A549 (cell line): ENCODE results near the gene ARPC1B. TPM values are rescaled to one million over a fixed set of nuclear protein-coding genes. Genes with fewer than 3 reads are reported as not detected.

ENCODE experiments used
- ATAC-seq, 2 experiments: fragments of 200-7000 bp in 1 of 2; fragments of >200 bp in 1 of 2; cut with Nextera tagmentation in 1 of 2; cut with Tn5 transposase in 1 of 2; 3 replicates each; pipeline versions ENCODE4 v1.8.0 to v1.9.1; 2018 to 2020; ENCODE audit warnings: mild to moderate bottlenecking in 1 of 2, moderate library complexity in 1 of 2
- CTCF ChIA-PET: fragments of 300-600 bp; sonication (Branson Sonifier 250); formaldehyde crosslinking; extraction: SDS; loops from one replicate; lab custom pipeline; 2021; ENCODE audit warnings: antibody characterized with exemption, inconsistent platforms; lab: Yijun Ruan, JAX
- POLR2A ChIA-PET: fragments of 350-600 bp; formaldehyde crosslinking; extraction: SDS; loops from one replicate; lab custom pipeline; 2021; ENCODE audit warnings: antibody characterized with exemption, inconsistent platforms; lab: Yijun Ruan, JAX
- DNase-seq, 2 experiments: peaks; one replicate each; pipeline versions ENCODE4 v3.0.0 to v3.0.0-alpha.2; 2011 to 2016; ENCODE audit warnings: low read depth in 1 of 2, low spot score in 1 of 2
- FAIRE-seq: peaks from 2 replicates; lab custom pipeline; 2011; peaks lifted over from hg19 to GRCh38; lab: Jason Lieb, UNC
- H3K27ac ChIP-seq, 2 experiments: fragments of >200 bp; sonication (Bioruptor Twin); formaldehyde crosslinking; 3 replicates each; pipeline ENCODE4 v1.5.1; 2016 to 2017
- H3K4me1 ChIP-seq: fragments of >200 bp; sonication (Bioruptor Twin); formaldehyde crosslinking; 3 replicates; pipeline ENCODE4 v1.6.1; 2016
- H3K4me2 ChIP-seq: fragments of >200 bp; sonication (Bioruptor Twin); formaldehyde crosslinking; 3 replicates; pipeline ENCODE4 v1.6.1; 2016
- H3K4me3 ChIP-seq: fragments of >200 bp; sonication (Bioruptor Twin); formaldehyde crosslinking; 3 replicates; pipeline ENCODE4 v1.5.1; 2016
- H3K9me3 ChIP-seq: fragments of >200 bp; sonication (Bioruptor Twin); formaldehyde crosslinking; 3 replicates; pipeline ENCODE4 v1.6.1; 2016
- BCL3 ChIP-seq: fragments of >200 bp; sonication (Bioruptor Twin); formaldehyde crosslinking; IDR thresholded peaks from 3 replicates; pipeline ENCODE4 v1.6.1; 2016
- BHLHE40 ChIP-seq: IDR thresholded peaks from 2 replicates; pipeline ENCODE4 v1.6.1; 2012; ENCODE audit warnings: low read depth, low read length, inconsistent platforms
- CHD4 ChIP-seq: fragments of 200-600 bp; sonication (generic); IDR thresholded peaks from 2 replicates; pipeline ENCODE4 v1.6.1; 2016; ENCODE audit warnings: antibody characterized with exemption, mild to moderate bottlenecking, borderline replicate concordance
- E2F6 ChIP-seq: IDR thresholded peaks from 2 replicates; pipeline ENCODE4 v1.6.1; 2012; ENCODE audit warnings: low read depth, borderline replicate concordance
- ESRRA ChIP-seq: fragments of 150-350 bp; IDR thresholded peaks from 2 replicates; pipeline ENCODE4 v1.6.1; 2014; ENCODE audit warnings: mild to moderate bottlenecking, low read length, borderline replicate concordance
- FOSL2 ChIP-seq, 2 experiments: fragments of 450-650 bp in 1 of 2; fragments of >200 bp in 1 of 2; sonication (Bioruptor Twin) in 1 of 2; formaldehyde crosslinking; IDR thresholded peaks; 2 replicates each; pipeline versions ENCODE4 v1.5.0 to v1.6.1; 2016 to 2020; ENCODE audit warnings: mild to moderate bottlenecking in 1 of 2, moderate library complexity in 1 of 2
- GATA3 ChIP-seq: IDR thresholded peaks from 2 replicates; pipeline ENCODE4 v1.6.1; 2012; ENCODE audit warnings: borderline replicate concordance
- HDAC2 ChIP-seq: fragments of 200-600 bp; sonication (generic); IDR thresholded peaks from 2 replicates; pipeline ENCODE4 v1.6.1; 2016
- HEYL ChIP-seq: fragments of 250-450 bp; sonication (Bioruptor Pico); IDR thresholded peaks from 2 replicates; pipeline ENCODE4 v1.8.0; 2021; ENCODE audit warnings: mild to moderate bottlenecking, moderate library complexity
- HOXB13 ChIP-seq: fragments of 250-450 bp; sonication (Bioruptor Pico); IDR thresholded peaks from 2 replicates; pipeline ENCODE4 v1.5.0; 2020; ENCODE audit warnings: low read depth, mild to moderate bottlenecking, moderate library complexity
- HOXB5 ChIP-seq: fragments of 250-450 bp; sonication (Bioruptor Pico); IDR thresholded peaks from 2 replicates; pipeline ENCODE4 v1.5.0; 2020; ENCODE audit warnings: mild to moderate bottlenecking, moderate library complexity
- JUN ChIP-seq, 2 experiments: fragments of >200 bp; sonication (Bioruptor Twin); formaldehyde crosslinking; IDR thresholded peaks; 2 replicates in 1 of 2; 3 replicates in 1 of 2; pipeline ENCODE4 v1.6.1; 2016 to 2017
- MYC ChIP-seq: IDR thresholded peaks from 2 replicates; pipeline ENCODE4 v1.6.1; 2012; ENCODE audit warnings: mild to moderate bottlenecking, inconsistent platforms, low read length, improper control_type of control experiment, borderline replicate concordance
- NFE2L2 ChIP-seq: fragments of 150-350 bp; conservative IDR thresholded peaks from 2 replicates; pipeline ENCODE4 v1.6.1; 2014; ENCODE audit warnings: low read length
- POLR2AphosphoS2 ChIP-seq: conservative IDR thresholded peaks from 2 replicates; pipeline ENCODE4 v1.6.1; 2012; ENCODE audit warnings: low read length, improper control_type of control experiment, inconsistent platforms
- RFX5 ChIP-seq: fragments of 450-650 bp; IDR thresholded peaks from 2 replicates; pipeline ENCODE4 v1.7.1; 2014; ENCODE audit warnings: antibody characterized with exemption, mild to moderate bottlenecking, moderate library complexity
- SMC3 ChIP-seq: fragments of >200 bp; sonication (Bioruptor Twin); formaldehyde crosslinking; IDR thresholded peaks from 3 replicates; pipeline ENCODE4 v1.6.1; 2018; ENCODE audit warnings: inconsistent platforms
- SREBF2 ChIP-seq: fragments of 450-650 bp; IDR thresholded peaks from 2 replicates; pipeline ENCODE4 v1.6.1; 2014; ENCODE audit warnings: mild to moderate bottlenecking, moderate library complexity
- TFCP2L1 ChIP-seq: fragments of 250-450 bp; sonication (Bioruptor Pico); IDR thresholded peaks from 2 replicates; pipeline ENCODE4 v1.5.0; 2021; ENCODE audit warnings: mild to moderate bottlenecking
- TP53 ChIP-seq: fragments of 250-450 bp; sonication (Bioruptor Pico); IDR thresholded peaks from 2 replicates; pipeline ENCODE4 v1.5.0; 2021; ENCODE audit warnings: mild to moderate bottlenecking, moderate library complexity
- ZC3H11A ChIP-seq: fragments of 450-650 bp; IDR thresholded peaks from 2 replicates; pipeline ENCODE4 v1.6.1; 2014; ENCODE audit warnings: antibody characterized with exemption, mild to moderate bottlenecking
- ZSCAN20 ChIP-seq: fragments of 250-450 bp; sonication (Bioruptor Pico); IDR thresholded peaks from 2 replicates; pipeline ENCODE4 v1.8.0; 2022; ENCODE audit warnings: mild to moderate bottlenecking, moderate library complexity
- WGBS: methylation state at CpG from one replicate; pipeline ENCODE4 v1.1.6; 2017; ENCODE audit errors: missing lambda C conversion rate; 5-methylcytosine and 5-hydroxymethylcytosine counted together
- polyA plus RNA-seq, 4 experiments: library from polyadenylated mRNA; depleted of rRNA in 3 of 4; stranded (reverse); fragments of >200 nt; fragmentation: RNase III in 1 of 4; extraction: RNeasy Plus Mini Kit Qiagen cat#74134 plus additional on column Dnase treatment in 1 of 4; gene quantifications; 2 replicates in 3 of 4; 3 replicates in 1 of 4; pipeline ENCODE4 v1.2.3, GENCODE V29; 2011 to 2017
- TF ChIP-seq, protein P1 (sequence below): fragments of >200 bp; sonication (Bioruptor Twin); formaldehyde crosslinking; IDR thresholded peaks from 2 replicates; pipeline ENCODE4 v1.6.1; 2016

Gene ARPC1B
- polyA plus RNA-seq, 2 of the 4 experiments (the other 2 are of a cell fraction): 197 to 294 TPM

GRCh38 chr7:99420986-99421385, 46.5 kb downstream of the ARPC1B start:
- 93% methylated on average over 7 of the region's 7 CpGs for WGBS
- Histone ChIP-seq H3K27ac (no peak overlapping the region), H3K4me3 (no peak overlapping the region), H3K4me2 (no peak overlapping the region), H3K4me1 (peaks cover 4% of the 10 kb centered on the region; the same call in 1 of the 3 replicates)
- POLR2A ChIA-PET: interaction anchor here (0.7 to 3.1 kb wide), 2 partner anchors 13 to 17 kb away, joined by 3 to 12 read pairs; partner anchors contain the start of genes BUD31, CPSF4, PDAP1 and PTCD1
- ATAC-seq (no peak), DNase-seq (no peak)
- TF ChIP-seq TFCP2L1 (CRISPR knock-in tag): no peak
- no peak for TF ChIP-seq TP53 (CRISPR knock-in tag)
- TF ChIP-seq, protein P1, sequence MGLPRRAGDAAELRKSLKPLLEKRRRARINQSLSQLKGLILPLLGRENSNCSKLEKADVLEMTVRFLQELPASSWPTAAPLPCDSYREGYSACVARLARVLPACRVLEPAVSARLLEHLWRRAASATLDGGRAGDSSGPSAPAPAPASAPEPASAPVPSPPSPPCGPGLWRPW: no peak
- TF ChIP-seq JUN (IDR thresholded peaks at IDR 0.05): no peak
- TF ChIP-seq POLR2AphosphoS2: no peak
- no peak for TF ChIP-seq SMC3
- no peak for TF ChIP-seq BHLHE40
- no peak for TF ChIP-seq ZC3H11A
- TF ChIP-seq, all 56 proteins: peak for 0
- no peaks in the 10 kb centered on the region for H3K9me3 ChIP-seq
- CTCF ChIA-PET: interaction anchor here (0.9 to 1.6 kb wide), 3 partner anchors 12 to 28 kb away, joined by 3 to 7 read pairs (median 4); partner anchors contain the start of genes BUD31 and PDAP1
- FAIRE-seq: no peak

DNA sequence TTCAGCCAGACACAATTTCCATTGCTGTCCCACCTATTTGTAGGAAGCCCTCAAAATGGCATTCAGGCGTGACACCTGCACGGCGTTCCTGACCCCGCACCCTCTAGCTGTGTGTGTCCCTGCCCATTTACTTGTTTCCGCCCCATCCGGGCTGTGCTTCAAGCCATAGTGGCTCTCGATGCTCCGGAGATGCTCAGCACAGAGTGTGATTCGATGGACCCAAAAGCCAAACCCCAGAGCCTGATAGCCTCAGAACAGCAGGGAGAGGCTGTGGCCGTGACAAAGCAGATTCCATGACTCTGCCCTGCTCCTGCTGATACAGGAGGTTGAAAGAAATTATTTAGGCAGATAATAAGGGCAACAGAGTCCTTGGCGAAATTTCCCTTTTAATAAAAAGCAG, 47.7 kb downstream of the ARPC1B start:
- FAIRE-seq: no peak
- POLR2A ChIA-PET: interaction anchor here (1.0 to 3.1 kb wide), 2 partner anchors 13 to 14 kb away, joined by 4 to 12 read pairs; partner anchors contain the start of genes BUD31 and PDAP1

DNA sequence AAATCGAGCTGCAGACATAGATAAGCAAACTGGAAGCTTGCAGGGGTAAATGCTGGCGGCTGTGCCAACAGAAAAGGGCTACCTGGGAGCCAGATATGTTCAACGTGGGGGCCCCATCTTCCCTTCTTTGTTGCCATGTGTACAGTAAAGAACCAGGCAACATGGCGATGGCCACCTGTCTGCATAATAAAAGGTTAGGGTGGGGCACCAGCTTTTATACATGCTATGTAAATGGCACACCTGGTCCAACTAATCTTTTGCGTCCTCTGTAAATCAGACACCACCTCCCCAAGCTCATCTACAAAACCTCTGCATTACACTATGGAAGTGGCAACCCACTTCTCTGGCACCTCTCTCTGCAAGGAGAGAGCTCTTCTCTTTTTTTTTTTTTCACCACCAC, 48.1 kb downstream of the ARPC1B start:
- TF ChIP-seq HOXB13 (CRISPR knock-in tag) (no peak), CHD4 (no peak), BCL3 (no peak), NFE2L2 (no peak), E2F6 (no peak), ZSCAN20 (CRISPR knock-in tag) (no peak)
- POLR2A ChIA-PET: interaction anchor here (1.0 kb wide), 1 partner anchor 14 kb away, joined by 4 read pairs; the partner anchor contains the start of gene BUD31
- no peak for ATAC-seq
- no peak for DNase-seq
- Histone ChIP-seq H3K9me3 (no peaks in the 10 kb centered on the region), H3K27ac (no peak overlapping the region), H3K4me1 (no peaks in the 10 kb centered on the region), H3K4me2 (no peak overlapping the region), H3K4me3 (no peak overlapping the region)
- CTCF ChIA-PET: interaction anchor here (0.7 to 3.3 kb wide), 2 partner anchors 11 kb away, joined by 3 to 9 read pairs; no protein-coding TSS in a partner anchor
- WGBS: 77% methylated on average over 5 of the region's 5 CpGs
- no peak for FAIRE-seq

More for the DNA sequence above, 47.7 kb downstream of the ARPC1B start:
- no peak for DNase-seq
- Histone ChIP-seq H3K9me3 (no peaks in the 10 kb centered on the region), H3K4me2 (no peak overlapping the region)
- TF ChIP-seq JUN (IDR thresholded peaks at IDR 0.05) (no peak), TFCP2L1 (CRISPR knock-in tag) (no peak), MYC (no peak), BCL3 (no peak), ZC3H11A (no peak), HEYL (CRISPR knock-in tag) (no peak), RFX5 (no peak), FOSL2 (IDR thresholded peaks at IDR 0.05) (no peak), FOSL2 (CRISPR knock-in tag; IDR thresholded peaks at IDR 0.05) (no peak), GATA3 (no peak), SREBF2 (no peak), ESRRA (no peak), HOXB5 (CRISPR knock-in tag) (no peak), HDAC2 (no peak)
- TF ChIP-seq, all 56 proteins: peak for 0
- no peak overlapping the region for H3K27ac ChIP-seq
- CTCF ChIA-PET: interaction anchor here (0.7 to 3.3 kb wide), 3 partner anchors 10 to 27 kb away, joined by 3 to 9 read pairs (median 3); no protein-coding TSS in a partner anchor
- WGBS: 91% methylated on average over 11 of the region's 11 CpGs
- H3K4me1 ChIP-seq: no peaks in the 10 kb centered on the region
- no peak overlapping the region for H3K4me3 ChIP-seq
- ATAC-seq: peak in 1 of 2 experiments; percentile 9; a peak in 2 of 6 replicates
